H1 (cell line): Measurements from ENCODE around the gene KATNBL1. TPM values are rescaled to one million over a fixed set of nuclear protein-coding genes. Genes with fewer than 3 reads are reported as not detected.

Source experiments
- polyA plus RNA-seq, 7 experiments: library from polyadenylated mRNA; depleted of rRNA in 3 of 7; stranded (reverse) in 5 of 7; unstranded in 2 of 7; fragments of >200 nt in 5 of 7; fragments of 200-250 nt in 2 of 7; gene quantifications; 1 replicate in 5 of 7; 2 replicates in 1 of 7; 4 replicates in 1 of 7; pipeline versions ENCODE4 v1.2.1 to v1.2.3, GENCODE V29; 2011 to 2013; ENCODE audit warnings: missing spikeins in 2 of 7, mixed read lengths in 2 of 7
- total RNA-seq: library from RNA; stranded (reverse); fragmentation: NEBNext Ultra II Directional; extraction: Animal tissue kit (Norgen Biotek cat#: 25700); gene quantifications from 2 replicates; pipeline ENCODE4 v1.2.1, GENCODE V29; 2021

The KATNBL1 gene
- total and polyA plus RNA-seq, 2 of the 8 experiments (the other 6 are each of a cell fraction or from before 2014, with no cell fraction given): 14.2 to 51.4 TPM

Other genes with a start within 250 kb of the KATNBL1 start
- gene CHRM5, start 241.6 kb downstream of the KATNBL1 start, total RNA-seq: not detected in 2 replicates
- gene CHRM5, start 241.6 kb downstream of the KATNBL1 start, polyA plus RNA-seq (2011; rRNA removed): not detected in 2 replicates
- gene AVEN, start 170.9 kb downstream of the KATNBL1 start, total RNA-seq: 14.6 and 17.0 TPM in 2 replicates
- gene AVEN, start 170.9 kb downstream of the KATNBL1 start, polyA plus RNA-seq (2011; rRNA removed): 3.7 and 5.5 TPM in 2 replicates
- 39.0 TPM in 2 replicates for gene EMC7, start 108.2 kb downstream of the KATNBL1 start, total RNA-seq
- gene EMC7, start 108.2 kb downstream of the KATNBL1 start, polyA plus RNA-seq (2011; rRNA removed): 15.5 and 29.0 TPM in 2 replicates
- 0.76 and 0.99 TPM in 2 replicates for gene PGBD4, start 108.0 kb downstream of the KATNBL1 start, total RNA-seq
- gene PGBD4, start 108.0 kb downstream of the KATNBL1 start, polyA plus RNA-seq (2011; rRNA removed): 0.44 and 0.68 TPM in 2 replicates
- gene EMC4, start 14.9 kb upstream of the KATNBL1 start, total RNA-seq: 87.5 and 93.3 TPM in 2 replicates
- 70.3 and 89.9 TPM in 2 replicates for gene EMC4, start 14.9 kb upstream of the KATNBL1 start, polyA plus RNA-seq (2011; rRNA removed)
- 11.1 and 11.3 TPM in 2 replicates for gene SLC12A6, start 127.7 kb upstream of the KATNBL1 start, total RNA-seq
- gene SLC12A6, start 127.7 kb upstream of the KATNBL1 start, polyA plus RNA-seq (2011; rRNA removed): 8.3 and 9.2 TPM in 2 replicates
- gene NOP10, start 133.0 kb upstream of the KATNBL1 start, total RNA-seq: 285 and 297 TPM in 2 replicates
- 682 and 981 TPM in 2 replicates for gene NOP10, start 133.0 kb upstream of the KATNBL1 start, polyA plus RNA-seq (2011; rRNA removed)
- 0.60 and 0.61 TPM in 2 replicates for gene NUTM1, start 133.2 kb upstream of the KATNBL1 start, total RNA-seq
- gene NUTM1, start 133.2 kb upstream of the KATNBL1 start, polyA plus RNA-seq (2011; rRNA removed): 0.39 and 0.50 TPM in 2 replicates
- gene LPCAT4, start 157.1 kb upstream of the KATNBL1 start, total RNA-seq: 69.3 and 72.4 TPM in 2 replicates
- 109 and 152 TPM in 2 replicates for gene LPCAT4, start 157.1 kb upstream of the KATNBL1 start, polyA plus RNA-seq (2011; rRNA removed)
- gene GOLGA8A, start 227.7 kb upstream of the KATNBL1 start, total RNA-seq: 19.8 and 20.0 TPM in 2 replicates
- gene GOLGA8A, start 227.7 kb upstream of the KATNBL1 start, polyA plus RNA-seq (2011; rRNA removed): 5.4 and 5.5 TPM in 2 replicates